Activated naive CD8-positive, alpha-beta T cell (primary cell): Measurements from ENCODE around the gene EFCAB6.

Source experiments
- H3K27ac Mint-ChIP-seq: one replicate; pipeline ENCODE4 v1.8.0; 2021; ENCODE audit warnings: mixed read lengths
- H3K27me3 Mint-ChIP-seq: one replicate; pipeline ENCODE4 v1.8.0; 2021; ENCODE audit warnings: mixed read lengths
- H3K36me3 Mint-ChIP-seq: one replicate; pipeline ENCODE4 v1.8.0; 2021; ENCODE audit warnings: mixed read lengths
- H3K4me1 Mint-ChIP-seq: one replicate; pipeline ENCODE4 v1.8.0; 2021; ENCODE audit warnings: low read depth, mixed read lengths
- H3K4me3 Mint-ChIP-seq: one replicate; pipeline ENCODE4 v1.8.0; 2021; ENCODE audit warnings: mild to moderate bottlenecking, mixed read lengths
- H3K9me3 Mint-ChIP-seq: one replicate; pipeline ENCODE4 v1.8.0; 2021; ENCODE audit warnings: low read depth, mixed read lengths

The EFCAB6 gene

GRCh38 chr22:43852573-43853327, 40.6 kb upstream of the EFCAB6 start:
- peaks cover 2% of the 10 kb centered on the region for H3K27me3 Mint-ChIP-seq
- no peaks in the 10 kb centered on the region for H3K9me3 Mint-ChIP-seq
- no peak overlapping the region for H3K4me3 Mint-ChIP-seq
- no peak overlapping the region for H3K27ac Mint-ChIP-seq
- H3K36me3 Mint-ChIP-seq: no peaks in the 10 kb centered on the region
- H3K4me1 Mint-ChIP-seq: no peaks in the 10 kb centered on the region

GRCh38 chr22:43851979-43852307, 39.8 kb upstream of the EFCAB6 start:
- Mint-ChIP-seq H3K4me1 (no peaks in the 10 kb centered on the region), H3K9me3 (no peaks in the 10 kb centered on the region), H3K27ac (no peak overlapping the region), H3K27me3 (peaks cover 2% of the 10 kb centered on the region), H3K4me3 (no peak overlapping the region), H3K36me3 (no peaks in the 10 kb centered on the region)

GRCh38 chr22:43851058-43851978, 39.2 kb upstream of the EFCAB6 start:
- H3K27me3 Mint-ChIP-seq: peaks cover 2% of the 10 kb centered on the region
- no peaks in the 10 kb centered on the region for H3K36me3 Mint-ChIP-seq
- no peaks in the 10 kb centered on the region for H3K9me3 Mint-ChIP-seq
- no peaks in the 10 kb centered on the region for H3K4me1 Mint-ChIP-seq
- no peak overlapping the region for H3K27ac Mint-ChIP-seq
- H3K4me3 Mint-ChIP-seq: no peak overlapping the region

- Mint-ChIP-seq H3K4me3 (no peak overlapping the region), H3K27ac (no peak overlapping the region), H3K36me3 (no peaks in the 10 kb centered on the region), H3K27me3 (peaks cover 1% of the 10 kb centered on the region), H3K4me1 (no peaks in the 10 kb centered on the region), H3K9me3 (no peaks in the 10 kb centered on the region)
These were observed 38.4 kb upstream of the EFCAB6 start for GRCh38 chr22:43850529-43850928.

GRCh38 chr22:43849731-43850130, 37.6 kb upstream of the EFCAB6 start:
- Mint-ChIP-seq H3K27me3 (no peaks in the 10 kb centered on the region), H3K36me3 (no peaks in the 10 kb centered on the region), H3K9me3 (no peaks in the 10 kb centered on the region), H3K27ac (no peak overlapping the region), H3K4me1 (no peaks in the 10 kb centered on the region), H3K4me3 (no peak overlapping the region)

- Mint-ChIP-seq H3K4me3 (no peak overlapping the region), H3K4me1 (no peaks in the 10 kb centered on the region), H3K36me3 (no peaks in the 10 kb centered on the region), H3K9me3 (no peaks in the 10 kb centered on the region), H3K27ac (no peak overlapping the region), H3K27me3 (no peaks in the 10 kb centered on the region)
These were observed 36.5 kb upstream of the EFCAB6 start for GRCh38 chr22:43848366-43849171.

- no peaks in the 10 kb centered on the region for H3K9me3 Mint-ChIP-seq
- H3K4me1 Mint-ChIP-seq: no peaks in the 10 kb centered on the region
- H3K27me3 Mint-ChIP-seq: no peaks in the 10 kb centered on the region
- H3K36me3 Mint-ChIP-seq: no peaks in the 10 kb centered on the region
- H3K4me3 Mint-ChIP-seq: no peak overlapping the region
- H3K27ac Mint-ChIP-seq: no peak overlapping the region
These were observed 35.5 kb upstream of the EFCAB6 start for GRCh38 chr22:43847376-43848289.

GRCh38 chr22:43846966-43847365, 34.9 kb upstream of the EFCAB6 start:
- Mint-ChIP-seq H3K9me3 (no peaks in the 10 kb centered on the region), H3K27me3 (no peaks in the 10 kb centered on the region), H3K27ac (no peak overlapping the region), H3K36me3 (no peaks in the 10 kb centered on the region), H3K4me1 (no peaks in the 10 kb centered on the region), H3K4me3 (no peak overlapping the region)

- no peaks in the 10 kb centered on the region for H3K27me3 Mint-ChIP-seq
- no peaks in the 10 kb centered on the region for H3K9me3 Mint-ChIP-seq
- H3K36me3 Mint-ChIP-seq: no peaks in the 10 kb centered on the region
- no peaks in the 10 kb centered on the region for H3K4me1 Mint-ChIP-seq
- H3K4me3 Mint-ChIP-seq: no peak overlapping the region
- H3K27ac Mint-ChIP-seq: no peak overlapping the region
These were observed 33.9 kb upstream of the EFCAB6 start for GRCh38 chr22:43845981-43846380.

- Mint-ChIP-seq H3K27ac (no peak overlapping the region), H3K4me1 (no peaks in the 10 kb centered on the region), H3K9me3 (no peaks in the 10 kb centered on the region), H3K27me3 (no peaks in the 10 kb centered on the region), H3K36me3 (no peaks in the 10 kb centered on the region), H3K4me3 (no peak overlapping the region)
These were observed 32.7 kb upstream of the EFCAB6 start for GRCh38 chr22:43844560-43845545.

- Mint-ChIP-seq H3K27me3 (no peaks in the 10 kb centered on the region), H3K36me3 (no peaks in the 10 kb centered on the region), H3K4me3 (no peak overlapping the region), H3K9me3 (no peaks in the 10 kb centered on the region), H3K4me1 (no peaks in the 10 kb centered on the region), H3K27ac (no peak overlapping the region)
These were observed 31.9 kb upstream of the EFCAB6 start for GRCh38 chr22:43843783-43844530.

- Mint-ChIP-seq H3K4me1 (no peaks in the 10 kb centered on the region), H3K27me3 (no peaks in the 10 kb centered on the region), H3K27ac (no peak overlapping the region), H3K9me3 (no peaks in the 10 kb centered on the region), H3K4me3 (no peak overlapping the region), H3K36me3 (no peaks in the 10 kb centered on the region)
These were observed 29.6 kb upstream of the EFCAB6 start for GRCh38 chr22:43841742-43842141.

GRCh38 chr22:43840851-43841250, 28.7 kb upstream of the EFCAB6 start:
- Mint-ChIP-seq H3K4me1 (no peaks in the 10 kb centered on the region), H3K9me3 (no peaks in the 10 kb centered on the region), H3K36me3 (no peaks in the 10 kb centered on the region), H3K4me3 (no peak overlapping the region), H3K27ac (no peak overlapping the region), H3K27me3 (no peaks in the 10 kb centered on the region)
